Measurements from ENCODE around the gene MYMX.

DNA sequence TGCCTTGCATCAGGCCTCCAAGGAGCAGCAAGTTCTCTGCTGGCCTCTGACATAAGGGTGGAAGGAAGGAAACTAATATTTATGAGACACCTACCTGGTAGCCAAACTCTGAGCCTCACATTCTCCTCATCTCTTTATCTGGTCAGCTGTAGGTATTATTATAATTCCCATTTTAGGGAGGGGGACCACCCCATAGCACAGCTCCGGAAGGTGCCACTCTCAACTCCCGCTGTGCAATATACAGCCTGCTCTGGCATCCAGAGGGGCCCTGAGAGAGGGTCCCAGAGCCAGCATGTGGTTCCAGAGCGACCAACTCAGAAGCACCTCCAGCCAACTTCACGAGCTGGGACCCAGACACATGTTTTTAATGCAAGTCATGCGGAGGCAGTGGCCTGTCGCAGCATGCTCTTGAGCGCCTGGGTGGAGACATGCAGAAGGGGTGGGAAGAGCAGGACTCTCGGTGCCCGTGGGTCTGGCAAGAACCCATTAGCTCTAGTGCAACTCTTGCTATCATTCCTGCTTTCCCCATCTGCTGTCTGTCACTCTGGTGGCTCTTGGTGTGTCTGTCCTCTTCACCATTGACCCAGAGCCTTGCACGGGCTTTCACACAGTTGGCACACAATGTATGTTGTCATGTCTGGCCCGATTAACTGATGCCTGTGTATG, 15.0 kb upstream of the MYMX start:
- TF ChIP-seq HDAC2 (IDR thresholded peaks at IDR 0.05), result no peak
- TF ChIP-seq, protein P1, sequence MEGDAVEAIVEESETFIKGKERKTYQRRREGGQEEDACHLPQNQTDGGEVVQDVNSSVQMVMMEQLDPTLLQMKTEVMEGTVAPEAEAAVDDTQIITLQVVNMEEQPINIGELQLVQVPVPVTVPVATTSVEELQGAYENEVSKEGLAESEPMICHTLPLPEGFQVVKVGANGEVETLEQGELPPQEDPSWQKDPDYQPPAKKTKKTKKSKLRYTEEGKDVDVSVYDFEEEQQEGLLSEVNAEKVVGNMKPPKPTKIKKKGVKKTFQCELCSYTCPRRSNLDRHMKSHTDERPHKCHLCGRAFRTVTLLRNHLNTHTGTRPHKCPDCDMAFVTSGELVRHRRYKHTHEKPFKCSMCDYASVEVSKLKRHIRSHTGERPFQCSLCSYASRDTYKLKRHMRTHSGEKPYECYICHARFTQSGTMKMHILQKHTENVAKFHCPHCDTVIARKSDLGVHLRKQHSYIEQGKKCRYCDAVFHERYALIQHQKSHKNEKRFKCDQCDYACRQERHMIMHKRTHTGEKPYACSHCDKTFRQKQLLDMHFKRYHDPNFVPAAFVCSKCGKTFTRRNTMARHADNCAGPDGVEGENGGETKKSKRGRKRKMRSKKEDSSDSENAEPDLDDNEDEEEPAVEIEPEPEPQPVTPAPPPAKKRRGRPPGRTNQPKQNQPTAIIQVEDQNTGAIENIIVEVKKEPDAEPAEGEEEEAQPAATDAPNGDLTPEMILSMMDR (IDR thresholded peaks at IDR 0.05), result no peak
- TF ChIP-seq, protein P2, sequence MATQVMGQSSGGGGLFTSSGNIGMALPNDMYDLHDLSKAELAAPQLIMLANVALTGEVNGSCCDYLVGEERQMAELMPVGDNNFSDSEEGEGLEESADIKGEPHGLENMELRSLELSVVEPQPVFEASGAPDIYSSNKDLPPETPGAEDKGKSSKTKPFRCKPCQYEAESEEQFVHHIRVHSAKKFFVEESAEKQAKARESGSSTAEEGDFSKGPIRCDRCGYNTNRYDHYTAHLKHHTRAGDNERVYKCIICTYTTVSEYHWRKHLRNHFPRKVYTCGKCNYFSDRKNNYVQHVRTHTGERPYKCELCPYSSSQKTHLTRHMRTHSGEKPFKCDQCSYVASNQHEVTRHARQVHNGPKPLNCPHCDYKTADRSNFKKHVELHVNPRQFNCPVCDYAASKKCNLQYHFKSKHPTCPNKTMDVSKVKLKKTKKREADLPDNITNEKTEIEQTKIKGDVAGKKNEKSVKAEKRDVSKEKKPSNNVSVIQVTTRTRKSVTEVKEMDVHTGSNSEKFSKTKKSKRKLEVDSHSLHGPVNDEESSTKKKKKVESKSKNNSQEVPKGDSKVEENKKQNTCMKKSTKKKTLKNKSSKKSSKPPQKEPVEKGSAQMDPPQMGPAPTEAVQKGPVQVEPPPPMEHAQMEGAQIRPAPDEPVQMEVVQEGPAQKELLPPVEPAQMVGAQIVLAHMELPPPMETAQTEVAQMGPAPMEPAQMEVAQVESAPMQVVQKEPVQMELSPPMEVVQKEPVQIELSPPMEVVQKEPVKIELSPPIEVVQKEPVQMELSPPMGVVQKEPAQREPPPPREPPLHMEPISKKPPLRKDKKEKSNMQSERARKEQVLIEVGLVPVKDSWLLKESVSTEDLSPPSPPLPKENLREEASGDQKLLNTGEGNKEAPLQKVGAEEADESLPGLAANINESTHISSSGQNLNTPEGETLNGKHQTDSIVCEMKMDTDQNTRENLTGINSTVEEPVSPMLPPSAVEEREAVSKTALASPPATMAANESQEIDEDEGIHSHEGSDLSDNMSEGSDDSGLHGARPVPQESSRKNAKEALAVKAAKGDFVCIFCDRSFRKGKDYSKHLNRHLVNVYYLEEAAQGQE (IDR thresholded peaks at IDR 0.05), result no peak
- TF ChIP-seq, protein P3, sequence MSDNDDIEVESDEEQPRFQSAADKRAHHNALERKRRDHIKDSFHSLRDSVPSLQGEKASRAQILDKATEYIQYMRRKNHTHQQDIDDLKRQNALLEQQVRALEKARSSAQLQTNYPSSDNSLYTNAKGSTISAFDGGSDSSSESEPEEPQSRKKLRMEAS (IDR thresholded peaks at IDR 0.05), result no peak
- TF ChIP-seq, protein P4, sequence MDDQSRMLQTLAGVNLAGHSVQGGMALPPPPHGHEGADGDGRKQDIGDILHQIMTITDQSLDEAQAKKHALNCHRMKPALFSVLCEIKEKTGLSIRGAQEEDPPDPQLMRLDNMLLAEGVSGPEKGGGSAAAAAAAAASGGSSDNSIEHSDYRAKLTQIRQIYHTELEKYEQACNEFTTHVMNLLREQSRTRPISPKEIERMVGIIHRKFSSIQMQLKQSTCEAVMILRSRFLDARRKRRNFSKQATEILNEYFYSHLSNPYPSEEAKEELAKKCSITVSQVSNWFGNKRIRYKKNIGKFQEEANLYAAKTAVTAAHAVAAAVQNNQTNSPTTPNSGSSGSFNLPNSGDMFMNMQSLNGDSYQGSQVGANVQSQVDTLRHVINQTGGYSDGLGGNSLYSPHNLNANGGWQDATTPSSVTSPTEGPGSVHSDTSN (IDR thresholded peaks at IDR 0.05), result no peak
- TF ChIP-seq, protein P5, sequence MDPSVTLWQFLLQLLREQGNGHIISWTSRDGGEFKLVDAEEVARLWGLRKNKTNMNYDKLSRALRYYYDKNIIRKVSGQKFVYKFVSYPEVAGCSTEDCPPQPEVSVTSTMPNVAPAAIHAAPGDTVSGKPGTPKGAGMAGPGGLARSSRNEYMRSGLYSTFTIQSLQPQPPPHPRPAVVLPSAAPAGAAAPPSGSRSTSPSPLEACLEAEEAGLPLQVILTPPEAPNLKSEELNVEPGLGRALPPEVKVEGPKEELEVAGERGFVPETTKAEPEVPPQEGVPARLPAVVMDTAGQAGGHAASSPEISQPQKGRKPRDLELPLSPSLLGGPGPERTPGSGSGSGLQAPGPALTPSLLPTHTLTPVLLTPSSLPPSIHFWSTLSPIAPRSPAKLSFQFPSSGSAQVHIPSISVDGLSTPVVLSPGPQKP (IDR thresholded peaks at IDR 0.05; ENCODE audit: low read depth, low read length), result no peak
- TF ChIP-seq POLR2A (IDR thresholded peaks at IDR 0.05; ENCODE audit: low read length), result no peak
- no peak for TF ChIP-seq MYC (IDR thresholded peaks at IDR 0.05; ENCODE audit: borderline replicate concordance, low read length)

Data from A549 (cell line).